GM21717 (cell line): ENCODE measurements around the gene GFPT2.
"Not testable (repeated sequence)": the region's sequence is repeated elsewhere in the genome, so short reads cannot be mapped to it uniquely, and the experiment has no call there.

Source experiments
- ATAC-seq: cut with Tn5 transposase; IDR thresholded peaks from one replicate; pipeline ENCODE4 v1.9.1; 2021; ENCODE audit warnings: mild to moderate bottlenecking, moderate library complexity; ENCODE audit not compliant: unreplicated experiment

Gene GFPT2

DNA sequence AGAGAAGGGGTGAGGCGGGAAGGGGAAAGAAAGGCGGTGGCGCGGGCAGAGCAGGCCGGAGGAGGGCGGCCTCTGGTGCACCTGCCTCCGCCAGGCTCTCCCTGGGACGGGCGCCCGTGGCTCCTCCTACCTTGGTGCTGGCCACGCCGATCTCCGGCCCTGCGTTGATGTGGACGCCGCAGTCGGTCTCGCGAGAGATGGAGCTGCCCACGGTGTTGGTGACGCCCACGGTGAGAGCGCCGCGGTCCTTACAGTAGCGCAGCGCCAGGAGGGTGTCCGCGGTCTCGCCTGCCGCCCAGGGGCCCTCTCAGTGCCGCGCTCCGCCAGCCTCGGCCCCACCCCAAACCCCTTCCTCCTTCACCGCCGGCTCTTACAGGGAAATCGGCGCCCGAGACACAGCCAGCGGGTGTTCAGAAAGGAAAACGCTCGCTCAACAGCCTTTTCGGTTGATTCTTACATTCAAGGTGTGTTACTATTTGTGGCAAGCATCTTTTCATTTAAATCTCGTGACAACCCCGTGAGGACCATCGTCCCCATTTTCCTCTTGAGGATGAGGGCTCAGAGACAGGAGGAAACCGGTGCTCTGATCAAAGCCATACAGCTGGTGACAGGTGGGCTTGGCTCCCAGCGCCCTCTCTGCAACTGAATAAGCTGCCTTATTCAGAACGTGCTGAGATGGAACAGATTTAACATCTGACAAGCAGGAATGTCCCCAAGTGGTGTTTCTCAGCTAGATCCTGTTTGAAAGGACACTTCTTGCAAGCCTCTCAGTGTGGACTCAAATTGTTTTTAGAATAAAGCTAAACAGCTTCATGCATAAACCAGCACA, 39.2 kb downstream of the GFPT2 start:
- ATAC-seq = no peak

DNA sequence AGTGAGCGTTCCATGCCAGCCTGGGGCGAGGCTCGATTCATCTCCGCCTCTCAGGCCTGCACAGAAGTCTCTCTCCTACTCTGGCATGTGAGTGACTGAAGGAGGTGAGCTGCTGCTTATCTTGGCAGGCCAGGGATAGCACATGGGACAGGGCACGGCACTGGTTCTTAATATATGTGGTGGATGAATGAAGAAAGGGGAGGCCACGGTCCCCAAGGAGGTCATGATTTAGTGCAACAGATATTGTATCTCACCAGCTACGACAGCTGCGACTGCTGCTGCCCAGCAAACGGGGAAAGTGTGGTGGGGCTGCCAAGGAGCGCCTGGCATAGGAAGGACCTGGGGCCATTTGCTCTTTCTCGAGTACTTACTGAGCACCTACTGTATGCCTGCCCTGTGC, 41.9 kb downstream of the GFPT2 start:
- no peak for ATAC-seq

DNA sequence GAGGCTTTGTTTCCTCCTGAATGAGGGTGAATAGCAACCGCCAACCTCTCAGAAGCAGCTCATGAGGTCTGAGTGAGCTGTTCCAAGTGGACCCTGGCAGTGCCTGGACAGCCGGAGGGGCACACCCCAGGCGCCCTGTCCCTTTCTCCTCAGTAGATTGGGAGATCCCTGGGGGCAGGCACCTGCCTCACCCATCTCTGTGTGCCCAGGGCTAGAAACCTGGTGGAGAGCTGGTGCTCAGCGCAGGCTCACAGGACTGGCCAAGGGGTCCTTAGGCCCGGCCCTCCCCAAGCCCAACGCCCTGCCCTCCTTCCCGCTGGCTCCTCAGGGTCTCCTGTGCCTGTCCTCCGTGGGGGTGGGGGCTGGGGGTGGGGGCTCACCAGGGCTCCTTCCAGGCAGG, 46.3 kb downstream of the GFPT2 start:
- ATAC-seq = no peak

DNA sequence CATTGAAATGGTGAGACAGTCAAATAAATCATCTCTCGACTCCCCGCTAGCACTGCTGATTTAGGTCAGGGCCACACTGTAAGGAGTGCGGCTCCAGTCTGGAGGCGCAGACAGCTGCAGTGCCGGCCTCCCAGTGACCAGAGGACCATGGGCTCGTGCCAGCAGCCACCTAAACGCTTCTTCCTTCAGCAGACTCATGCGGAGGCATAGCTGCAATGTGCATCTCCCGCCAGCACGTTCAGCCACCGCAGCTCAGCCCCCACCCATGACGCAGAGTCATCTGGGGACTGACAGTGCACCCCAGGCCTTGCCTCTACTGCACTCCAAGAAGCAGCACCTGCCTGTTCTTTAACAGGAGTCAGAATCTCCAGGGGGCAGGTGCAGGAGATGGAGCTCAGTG, 47.7 kb downstream of the GFPT2 start:
- ATAC-seq = no peak

DNA sequence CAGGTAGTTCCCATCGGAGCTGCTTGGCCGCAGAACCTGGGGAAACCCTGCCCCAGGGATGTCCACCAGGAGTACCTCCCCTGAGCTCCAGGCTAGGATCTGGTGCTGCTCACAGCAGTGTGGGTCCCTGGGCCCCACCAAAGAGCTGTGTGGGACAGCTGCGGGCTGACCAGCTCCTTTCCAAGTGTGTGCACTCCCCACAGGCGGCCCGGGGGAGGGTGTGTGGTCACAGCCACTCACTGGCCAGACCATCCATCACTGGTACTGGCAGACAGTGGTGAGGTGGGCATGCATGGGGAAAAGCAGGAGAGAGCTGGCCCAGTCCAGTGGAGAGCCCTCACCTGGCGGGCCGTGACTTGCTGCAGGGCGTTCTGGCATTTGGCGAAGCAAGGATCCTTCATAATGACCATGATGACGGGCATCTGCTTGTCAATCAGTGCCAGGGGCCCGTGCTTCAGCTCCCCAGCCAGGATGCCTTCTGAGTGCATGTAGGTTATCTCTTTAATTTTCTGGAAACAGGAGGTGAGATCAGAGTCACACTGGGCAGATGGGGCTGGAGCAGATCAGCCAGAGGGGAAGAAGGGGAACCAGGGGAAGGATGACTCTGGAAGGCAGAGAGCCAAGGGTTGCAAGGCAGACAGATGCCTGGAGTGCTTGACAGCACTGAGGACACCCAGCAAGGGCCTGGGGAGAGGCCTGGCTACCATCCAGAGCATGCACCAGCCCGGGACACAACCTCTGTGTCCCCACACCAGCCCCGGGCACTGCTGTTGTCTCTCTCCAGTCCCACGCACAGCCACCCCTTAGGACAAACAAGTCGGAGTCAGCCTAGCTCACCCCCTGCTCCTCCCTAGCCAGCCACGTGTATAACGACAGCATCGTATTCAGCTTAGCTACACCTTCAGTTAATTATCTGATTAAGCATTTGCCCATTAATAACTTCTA, 48.4 kb downstream of the GFPT2 start:
- ATAC-seq = no peak

DNA sequence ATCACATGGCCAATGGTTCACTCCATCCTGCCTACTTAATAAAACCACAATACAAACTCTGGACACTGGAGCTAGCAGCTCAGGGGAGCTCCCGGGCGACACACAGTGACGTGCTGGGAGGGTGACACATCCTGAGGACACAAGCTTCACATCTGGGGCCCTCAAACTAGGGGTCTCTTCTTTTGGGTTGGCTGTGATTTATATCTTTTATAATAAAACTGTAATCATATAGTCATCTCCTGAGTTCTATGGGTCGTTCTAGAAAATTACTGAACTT, 49.2 kb downstream of the GFPT2 start:
- no peak for ATAC-seq

DNA sequence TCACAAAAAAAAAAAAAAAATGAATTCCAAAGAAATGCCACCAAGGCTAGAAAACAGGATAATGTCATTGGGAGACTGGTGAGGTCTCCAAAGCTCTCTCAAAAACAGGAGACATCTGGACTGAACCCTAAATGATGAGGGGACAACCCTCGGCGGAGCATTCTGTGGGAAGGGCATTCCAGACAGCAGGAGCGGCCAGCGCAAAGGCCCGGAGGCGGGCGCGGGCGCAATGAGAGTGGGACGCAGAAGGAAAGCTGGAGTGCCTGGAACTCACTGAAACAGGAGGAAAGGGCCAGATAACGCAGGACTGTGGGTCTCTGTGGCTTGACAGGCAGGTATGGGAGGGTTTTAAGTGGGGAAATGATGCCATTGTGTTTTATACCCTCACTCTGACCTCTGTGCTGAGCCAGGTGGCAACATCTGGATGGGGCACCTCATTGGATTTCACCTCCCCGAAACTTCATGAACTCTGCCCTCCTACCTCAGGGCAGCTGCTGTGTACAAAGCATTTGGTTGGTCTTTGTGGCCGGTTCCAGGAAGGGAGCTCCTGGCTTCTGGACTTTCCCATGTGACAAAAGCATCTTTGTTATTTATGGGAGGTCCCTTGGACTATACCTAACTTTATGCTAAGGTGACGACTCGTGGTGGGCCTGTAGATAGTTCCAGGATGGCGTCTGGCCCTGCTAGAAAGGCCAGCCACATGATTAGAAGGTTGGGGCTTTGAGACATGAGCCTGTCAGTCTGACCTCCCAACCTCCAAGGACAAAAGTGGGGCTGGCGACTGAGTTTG, 49.7 kb downstream of the GFPT2 start:
- no peak for ATAC-seq

DNA sequence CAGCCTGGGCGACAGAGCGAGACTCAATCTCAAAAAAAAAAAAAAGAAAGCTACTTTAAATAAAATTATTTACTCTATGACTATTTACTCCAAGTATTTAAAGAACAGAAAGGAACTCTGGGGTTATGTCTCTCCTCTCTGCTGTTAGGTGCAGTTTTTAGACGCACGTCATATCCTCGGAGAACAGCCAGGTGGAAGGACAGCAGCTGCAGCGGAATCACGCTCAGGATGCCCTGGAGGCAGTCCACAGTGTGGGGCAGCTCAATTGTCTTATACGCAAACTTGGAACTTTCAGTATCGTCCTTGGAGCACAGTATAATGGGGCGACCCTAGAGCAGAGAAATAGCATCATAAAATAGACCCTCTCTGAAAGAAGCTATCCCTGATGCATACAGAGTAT, 50.9 kb downstream of the GFPT2 start:
- no peak for ATAC-seq

DNA sequence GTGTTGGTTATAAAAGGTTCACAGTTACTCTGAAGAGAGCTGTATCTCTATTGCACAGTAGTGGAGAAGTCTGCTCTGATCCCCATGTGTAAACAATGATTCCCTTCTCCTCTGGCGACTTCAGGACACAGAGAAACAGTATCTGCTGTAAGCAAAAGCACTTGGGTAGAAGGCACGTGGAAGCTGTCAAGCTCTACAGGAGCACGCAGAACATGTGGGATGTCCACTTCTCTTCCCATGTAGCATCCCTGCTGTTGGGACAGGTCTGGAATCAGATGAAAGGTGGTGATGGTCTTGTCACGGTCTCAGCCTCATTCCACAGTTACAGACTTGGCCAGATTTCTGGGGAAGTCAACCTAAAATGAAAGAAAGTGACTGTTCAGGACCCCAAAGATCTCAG, 51.9 kb downstream of the GFPT2 start:
- no peak for ATAC-seq

DNA sequence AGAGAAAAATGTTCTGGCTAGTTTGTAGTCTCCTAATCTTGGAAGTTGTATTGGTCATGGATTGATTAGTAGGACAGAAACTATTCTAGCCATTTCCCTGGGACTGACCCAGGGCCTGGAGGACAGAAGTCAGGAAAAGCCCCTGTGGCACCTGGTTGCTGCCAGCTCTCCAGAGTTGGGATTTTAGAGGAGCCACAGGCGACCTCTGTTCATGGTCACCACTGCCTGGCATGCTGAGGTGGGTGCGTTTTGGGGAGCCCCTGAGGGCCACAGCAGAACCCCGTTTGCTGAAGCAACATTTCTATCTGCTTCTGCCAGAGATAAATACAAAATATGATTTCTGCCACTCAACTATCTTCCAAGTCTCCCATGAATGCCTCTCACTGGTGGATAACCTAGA, 53.6 kb downstream of the GFPT2 start:
- no peak for ATAC-seq

DNA sequence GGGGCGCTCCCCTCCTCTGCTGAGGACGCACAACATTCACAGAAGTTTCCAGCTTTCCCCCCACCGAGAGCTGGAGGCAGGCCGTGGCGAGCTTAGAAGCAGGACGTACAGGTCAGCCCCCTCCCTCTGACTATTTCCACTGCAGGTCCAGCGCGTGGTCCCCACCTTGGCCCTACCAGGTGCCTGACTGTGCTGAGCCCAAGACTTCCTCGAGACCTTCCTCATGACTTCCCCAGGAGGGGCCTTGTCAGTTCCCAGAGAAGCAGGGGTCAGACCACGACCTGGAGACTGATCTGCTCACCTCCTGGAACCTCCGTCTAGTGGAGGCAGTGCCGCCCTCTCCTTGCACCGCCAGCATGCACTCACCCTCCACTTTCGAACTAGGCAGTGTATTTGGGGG, 54.1 kb downstream of the GFPT2 start:
- not testable (repeated sequence) for ATAC-seq

DNA sequence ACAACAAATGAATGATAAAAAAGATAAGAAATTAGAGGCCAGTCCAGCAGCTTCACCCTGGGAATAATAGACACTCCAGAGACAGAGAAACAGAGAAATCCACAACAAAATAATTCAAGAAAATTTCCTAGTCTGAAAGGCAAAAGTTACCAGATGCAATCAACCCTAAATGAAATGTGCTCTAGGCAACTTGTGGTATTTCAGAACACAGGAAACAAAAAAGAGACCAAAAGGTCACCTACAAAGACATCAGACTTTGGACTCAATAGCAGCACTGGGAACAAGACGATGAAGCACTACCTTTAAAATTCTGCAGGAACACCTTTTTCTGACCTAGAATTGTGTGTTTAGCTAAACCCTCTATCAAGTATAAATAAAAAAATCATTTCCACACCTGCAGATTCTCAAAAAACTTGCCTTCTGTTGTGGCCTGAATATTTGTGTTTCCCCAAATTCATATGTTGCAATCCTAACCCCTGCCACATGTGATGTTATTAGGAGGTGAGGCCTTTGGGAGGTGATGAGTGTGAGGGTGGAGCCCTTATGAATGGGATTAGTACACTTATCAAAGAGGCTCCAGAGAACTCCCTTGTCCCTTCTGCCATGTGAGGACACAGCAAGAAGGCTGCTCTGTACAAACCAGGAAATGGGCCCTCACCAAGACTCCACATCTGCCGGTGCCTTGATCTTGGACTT, 55.4 kb downstream of the GFPT2 start:
- no peak for ATAC-seq

DNA sequence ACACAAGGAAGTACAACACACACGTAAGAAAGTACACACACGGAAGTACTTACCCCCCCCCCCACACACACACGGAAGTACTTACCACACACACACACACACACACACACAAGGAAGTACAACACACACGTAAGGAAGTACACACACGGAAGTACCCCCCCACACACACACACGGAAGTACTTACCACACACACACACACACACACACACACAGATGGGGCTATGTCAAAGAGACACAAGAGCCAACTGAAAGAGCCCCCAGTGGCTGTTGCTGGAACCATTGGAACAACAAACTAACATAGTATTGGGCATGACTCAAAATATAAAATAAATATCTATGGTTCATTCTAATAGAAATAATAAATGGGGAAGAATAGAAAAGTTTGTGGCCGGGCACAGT, 56.4 kb downstream of the GFPT2 start:
- ATAC-seq = no peak

DNA sequence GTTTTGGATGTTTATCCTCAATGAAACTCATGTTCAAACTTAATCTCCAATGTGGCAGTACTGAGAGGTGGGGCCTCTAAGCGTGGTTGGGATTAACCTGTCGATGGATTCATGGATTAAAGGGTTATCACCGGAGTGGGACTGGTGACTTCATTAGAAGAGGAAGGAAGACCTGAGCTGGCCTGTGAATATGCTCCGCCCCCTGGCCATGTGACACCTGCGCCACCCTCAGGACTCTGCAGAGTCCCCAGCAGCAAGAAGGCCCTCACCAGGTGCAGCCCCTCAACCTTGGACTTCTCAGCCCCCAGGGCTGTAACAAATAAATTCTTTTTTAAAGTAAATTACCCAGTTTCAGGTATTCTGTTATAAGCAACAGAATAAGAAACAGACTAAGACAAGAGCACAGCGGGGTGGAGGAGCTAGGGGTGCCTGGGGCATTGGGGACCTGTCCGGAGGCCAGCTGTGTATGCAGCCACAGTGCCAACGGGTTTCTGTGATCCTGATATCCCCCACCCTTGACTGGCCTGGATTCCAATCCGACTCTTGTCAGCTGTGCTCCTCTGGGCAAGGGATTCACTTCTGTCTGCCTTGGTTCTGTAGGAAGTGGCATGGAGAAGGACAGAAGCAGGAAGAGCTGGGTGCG, 58.1 kb downstream of the GFPT2 start:
- no peak for ATAC-seq

DNA sequence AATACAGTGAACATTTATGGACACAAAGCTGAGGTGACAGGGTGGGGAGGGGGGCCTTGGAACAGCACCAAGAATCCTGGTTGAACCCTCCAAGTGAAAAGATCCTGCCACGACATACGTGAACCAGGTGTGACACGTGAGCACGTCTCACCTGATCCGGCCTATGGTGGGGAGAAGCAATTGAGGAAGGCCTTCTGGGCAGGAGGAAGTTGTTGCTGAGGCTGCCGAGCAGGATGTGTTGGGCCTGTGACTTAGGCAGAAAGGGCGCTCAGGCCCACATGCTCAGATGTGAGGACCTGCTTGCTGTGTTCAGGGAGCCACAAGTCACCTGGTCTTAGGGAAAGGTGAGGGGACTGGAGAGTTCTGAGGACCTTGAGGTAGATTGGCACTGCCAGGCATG, 58.7 kb downstream of the GFPT2 start:
- no peak for ATAC-seq

DNA sequence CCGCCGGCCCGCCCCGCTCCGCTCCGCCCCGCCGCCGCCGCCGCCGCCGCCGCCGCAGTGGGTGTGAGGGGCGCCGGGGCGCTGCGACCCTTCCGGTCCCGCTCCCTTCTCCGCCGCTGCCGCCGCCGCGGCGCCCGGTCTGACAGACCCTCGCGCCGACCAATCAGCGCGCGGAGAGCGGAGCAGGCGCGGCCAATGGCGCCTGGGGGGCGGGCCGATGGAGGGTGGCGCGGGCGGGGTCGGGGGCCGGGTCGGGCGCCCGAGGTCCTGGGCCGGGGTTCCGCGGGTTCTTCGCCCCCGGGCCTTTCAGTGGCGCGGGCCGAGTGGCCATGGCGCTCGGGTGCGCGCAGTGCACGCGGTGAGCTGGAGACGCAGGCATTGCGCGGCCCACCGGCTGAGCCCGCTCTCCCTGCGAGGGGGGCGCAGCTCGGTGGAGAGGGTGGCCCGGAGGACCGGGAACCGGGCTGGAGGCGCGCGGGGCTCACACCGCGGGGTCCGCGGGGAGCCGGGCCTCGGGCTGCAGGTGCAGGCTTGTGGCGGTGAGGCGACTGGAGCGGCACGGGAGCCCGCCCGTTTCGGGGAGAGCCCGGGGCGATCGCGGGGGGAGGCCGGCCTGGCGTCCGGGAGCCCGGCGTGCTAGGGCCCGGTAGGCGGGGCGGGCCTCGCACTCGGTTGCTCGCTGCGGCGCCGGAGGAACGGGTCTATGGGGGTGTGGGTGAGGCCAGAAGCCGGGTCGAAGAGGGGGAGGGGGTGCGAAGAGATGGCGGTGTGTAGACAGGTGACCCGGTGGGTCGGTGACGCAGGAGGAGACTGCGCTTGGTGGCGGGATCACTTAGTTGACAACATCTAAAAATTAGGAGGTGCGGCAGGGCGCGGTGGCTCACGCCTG, 60.9 kb downstream of the GFPT2 start, which contains the start of gene MAPK9:
Gene MAPK9, minus strand, starts transcription at position 141 of the 889 bp plus-strand sequence. CDS start 11,522 bp downstream, outside the sequence.
- ATAC-seq = peak; percentile 83

DNA sequence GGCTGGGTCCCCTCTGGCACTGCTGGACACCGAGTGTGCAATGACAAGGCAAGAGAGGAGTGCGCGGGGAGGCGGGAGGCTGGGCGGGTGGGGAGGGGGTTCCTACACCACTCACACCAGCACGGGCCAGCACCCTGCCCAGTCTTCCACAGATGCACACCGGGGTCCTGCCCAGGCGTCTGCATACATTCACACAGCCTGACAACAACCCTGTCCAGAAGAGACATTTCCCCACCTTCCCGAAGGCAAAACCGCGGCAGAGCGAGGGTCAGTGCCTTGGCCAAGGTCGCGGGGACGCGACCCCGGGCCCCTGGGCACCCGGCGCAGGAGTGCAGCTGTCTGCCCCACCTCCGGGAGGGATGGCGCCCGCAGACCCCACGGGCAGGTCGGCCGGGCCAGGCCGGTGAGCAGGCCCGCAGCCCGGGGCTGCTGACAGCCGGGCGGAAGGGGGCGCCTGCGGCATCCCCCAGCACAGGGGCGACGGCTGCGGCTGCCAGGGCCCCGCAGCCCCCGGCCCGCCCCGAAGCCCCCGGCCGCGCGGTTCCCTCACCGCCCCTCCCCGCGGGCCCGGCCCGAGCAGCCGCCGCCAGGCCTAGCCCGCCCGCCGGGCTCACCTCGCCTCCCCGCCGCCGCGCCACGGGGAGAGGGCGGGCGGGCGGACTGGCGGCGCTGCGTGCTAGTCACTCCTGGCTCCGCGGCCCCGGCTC, 61.7 kb downstream of the GFPT2 start:
- peak; percentile 29 for ATAC-seq

DNA sequence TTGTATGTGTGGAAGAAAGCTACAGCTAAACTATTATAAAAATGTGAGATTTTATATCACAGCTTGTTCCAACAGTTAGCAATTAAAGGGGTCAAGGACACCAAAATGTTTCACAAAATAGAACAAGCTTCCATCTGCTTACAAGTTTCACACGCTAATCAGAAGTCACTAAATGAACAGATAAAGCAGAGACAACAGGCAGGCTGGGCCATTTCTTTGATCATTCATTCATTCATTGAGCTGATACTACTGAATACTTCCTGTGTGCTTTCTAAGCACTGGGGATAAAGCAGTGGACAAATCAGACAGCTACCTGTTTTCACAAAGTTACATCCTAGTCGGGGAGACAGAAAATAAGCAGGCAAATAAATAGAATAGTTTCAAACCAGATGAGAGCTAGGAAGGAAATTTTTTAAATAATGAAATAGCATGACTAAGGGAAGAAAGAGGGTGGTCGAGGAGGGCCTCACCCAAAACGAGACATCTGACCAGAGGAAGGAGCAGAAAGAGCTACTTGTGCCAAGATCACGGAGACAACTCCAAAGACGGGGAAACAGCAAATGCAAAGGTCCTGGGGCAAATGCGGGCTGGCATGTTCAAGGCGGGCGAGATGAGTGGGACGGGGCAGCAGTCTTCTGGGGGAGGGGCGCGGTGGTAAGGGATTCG, 62.4 kb downstream of the GFPT2 start:
- no peak for ATAC-seq
